ENCODE measurements around the gene PLEKHH2.

Gene PLEKHH2

DNA sequence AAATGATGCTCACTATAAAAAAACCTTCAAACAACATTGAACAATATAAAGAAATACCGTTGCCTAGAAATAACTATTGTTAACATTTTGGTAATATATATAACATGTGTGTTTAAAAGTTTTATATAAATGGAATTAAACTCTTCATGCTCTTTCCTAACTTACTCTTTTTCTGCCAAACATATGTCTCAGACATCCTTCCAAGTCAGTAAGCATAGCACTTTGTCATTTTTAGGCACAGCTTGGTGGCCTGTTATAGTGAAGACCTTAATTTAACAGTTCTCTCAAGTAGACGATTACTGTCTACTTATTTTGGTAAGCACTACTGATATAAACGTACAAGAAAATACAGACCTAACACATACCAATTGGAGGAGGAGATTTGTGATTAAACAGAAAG, 177.7 kb downstream of the PLEKHH2 start:
- Histone ChIP-seq H3K4me3 (ENCODE audit: severe bottlenecking) (no peak overlapping the region), H3K9me3 (ENCODE audit: severe bottlenecking) (no peaks in the 10 kb centered on the region), H3K27ac (ENCODE audit: poor library complexity, severe bottlenecking) (no peak overlapping the region), H3K27me3 (ENCODE audit: insufficient read depth, poor library complexity, severe bottlenecking) (no peaks in the 10 kb centered on the region), H3K4me1 (ENCODE audit: insufficient read depth, poor library complexity, severe bottlenecking) (no peaks in the 10 kb centered on the region), H3K36me3 (ENCODE audit: low read depth) (no peaks in the 10 kb centered on the region)
- DNase-seq (ENCODE audit: low spot score) (no peak), ATAC-seq (ENCODE audit: low read depth) (no peak)
- TF ChIP-seq, protein P1, sequence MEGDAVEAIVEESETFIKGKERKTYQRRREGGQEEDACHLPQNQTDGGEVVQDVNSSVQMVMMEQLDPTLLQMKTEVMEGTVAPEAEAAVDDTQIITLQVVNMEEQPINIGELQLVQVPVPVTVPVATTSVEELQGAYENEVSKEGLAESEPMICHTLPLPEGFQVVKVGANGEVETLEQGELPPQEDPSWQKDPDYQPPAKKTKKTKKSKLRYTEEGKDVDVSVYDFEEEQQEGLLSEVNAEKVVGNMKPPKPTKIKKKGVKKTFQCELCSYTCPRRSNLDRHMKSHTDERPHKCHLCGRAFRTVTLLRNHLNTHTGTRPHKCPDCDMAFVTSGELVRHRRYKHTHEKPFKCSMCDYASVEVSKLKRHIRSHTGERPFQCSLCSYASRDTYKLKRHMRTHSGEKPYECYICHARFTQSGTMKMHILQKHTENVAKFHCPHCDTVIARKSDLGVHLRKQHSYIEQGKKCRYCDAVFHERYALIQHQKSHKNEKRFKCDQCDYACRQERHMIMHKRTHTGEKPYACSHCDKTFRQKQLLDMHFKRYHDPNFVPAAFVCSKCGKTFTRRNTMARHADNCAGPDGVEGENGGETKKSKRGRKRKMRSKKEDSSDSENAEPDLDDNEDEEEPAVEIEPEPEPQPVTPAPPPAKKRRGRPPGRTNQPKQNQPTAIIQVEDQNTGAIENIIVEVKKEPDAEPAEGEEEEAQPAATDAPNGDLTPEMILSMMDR (IDR thresholded peaks at IDR 0.05; ENCODE audit: poor library complexity, severe bottlenecking): no peak
